GM10266 (cell line): Measurements from ENCODE around the gene URM1.
"Not testable (repeated sequence)": the region's sequence is repeated elsewhere in the genome, so short reads cannot be mapped to it uniquely, and the experiment has no call there.

Experiments used
- DNase-seq: peaks from one replicate; pipeline ENCODE4 v3.0.0; 2012; ENCODE audit errors: extremely low spot score
- TF ChIP-seq, protein P1 (sequence below): IDR thresholded peaks from 2 replicates; pipeline ENCODE4 v1.5.1; 2012; ENCODE audit warnings: mild to moderate bottlenecking, low read depth; ENCODE audit not compliant: control insufficient read depth, insufficient read depth; ENCODE audit errors: missing control alignments

Gene URM1

GRCh38 chr9:128419061-128419925 is 48.1 kb downstream of the URM1 start:
- TF ChIP-seq, protein P1, sequence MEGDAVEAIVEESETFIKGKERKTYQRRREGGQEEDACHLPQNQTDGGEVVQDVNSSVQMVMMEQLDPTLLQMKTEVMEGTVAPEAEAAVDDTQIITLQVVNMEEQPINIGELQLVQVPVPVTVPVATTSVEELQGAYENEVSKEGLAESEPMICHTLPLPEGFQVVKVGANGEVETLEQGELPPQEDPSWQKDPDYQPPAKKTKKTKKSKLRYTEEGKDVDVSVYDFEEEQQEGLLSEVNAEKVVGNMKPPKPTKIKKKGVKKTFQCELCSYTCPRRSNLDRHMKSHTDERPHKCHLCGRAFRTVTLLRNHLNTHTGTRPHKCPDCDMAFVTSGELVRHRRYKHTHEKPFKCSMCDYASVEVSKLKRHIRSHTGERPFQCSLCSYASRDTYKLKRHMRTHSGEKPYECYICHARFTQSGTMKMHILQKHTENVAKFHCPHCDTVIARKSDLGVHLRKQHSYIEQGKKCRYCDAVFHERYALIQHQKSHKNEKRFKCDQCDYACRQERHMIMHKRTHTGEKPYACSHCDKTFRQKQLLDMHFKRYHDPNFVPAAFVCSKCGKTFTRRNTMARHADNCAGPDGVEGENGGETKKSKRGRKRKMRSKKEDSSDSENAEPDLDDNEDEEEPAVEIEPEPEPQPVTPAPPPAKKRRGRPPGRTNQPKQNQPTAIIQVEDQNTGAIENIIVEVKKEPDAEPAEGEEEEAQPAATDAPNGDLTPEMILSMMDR, result no peak
- DNase-seq, result no peak

DNA sequence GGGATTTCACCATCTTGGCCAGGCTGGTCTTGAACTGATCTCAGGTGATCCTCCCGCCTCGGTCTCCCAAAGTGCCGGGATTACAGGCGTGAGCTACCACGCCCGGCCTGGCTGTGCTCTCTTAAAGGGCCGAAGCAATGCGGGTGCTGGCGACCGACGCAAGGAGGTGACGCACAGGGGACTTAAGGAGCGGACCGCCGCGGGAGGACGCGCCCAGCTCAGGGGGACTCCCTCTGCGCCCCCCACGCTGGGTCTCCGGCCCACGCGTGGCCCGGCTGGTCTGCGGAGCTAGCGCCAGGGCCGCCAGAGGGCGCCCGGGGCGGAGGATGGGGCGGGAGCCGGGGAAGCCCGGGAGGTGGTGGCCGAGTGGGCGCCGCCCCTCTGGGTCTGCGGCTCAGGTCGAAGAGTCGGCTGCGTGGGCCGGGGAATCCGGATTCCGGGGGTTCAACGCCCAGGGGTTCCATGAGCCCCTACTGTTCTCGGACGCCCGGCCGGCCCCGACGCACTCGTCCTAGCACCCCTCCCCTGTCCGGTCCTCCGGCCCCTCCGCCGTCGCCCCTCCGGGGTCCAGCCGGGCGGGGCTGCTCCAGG is 49.0 kb downstream of the URM1 start:
- peak; percentile 95 for DNase-seq

GRCh38 chr9:128420651-128421481 is 49.7 kb downstream of the URM1 start, which contains the start of gene CERCAM:
Gene CERCAM (plus strand): TSS chr9:128420857. CDS start chr9:128420878, 21 bp downstream.
- TF ChIP-seq, protein P1, result peak; percentile 0
- peak; percentile 94 for DNase-seq

More for the DNA sequence above, 49.0 kb downstream of the URM1 start:
- TF ChIP-seq, protein P1, result peak; percentile 94

- DNase-seq, result no peak
- TF ChIP-seq, protein P1, result no peak
Observed at GRCh38 chr9:128421482-128421996, 50.4 kb downstream of the URM1 start.

DNA sequence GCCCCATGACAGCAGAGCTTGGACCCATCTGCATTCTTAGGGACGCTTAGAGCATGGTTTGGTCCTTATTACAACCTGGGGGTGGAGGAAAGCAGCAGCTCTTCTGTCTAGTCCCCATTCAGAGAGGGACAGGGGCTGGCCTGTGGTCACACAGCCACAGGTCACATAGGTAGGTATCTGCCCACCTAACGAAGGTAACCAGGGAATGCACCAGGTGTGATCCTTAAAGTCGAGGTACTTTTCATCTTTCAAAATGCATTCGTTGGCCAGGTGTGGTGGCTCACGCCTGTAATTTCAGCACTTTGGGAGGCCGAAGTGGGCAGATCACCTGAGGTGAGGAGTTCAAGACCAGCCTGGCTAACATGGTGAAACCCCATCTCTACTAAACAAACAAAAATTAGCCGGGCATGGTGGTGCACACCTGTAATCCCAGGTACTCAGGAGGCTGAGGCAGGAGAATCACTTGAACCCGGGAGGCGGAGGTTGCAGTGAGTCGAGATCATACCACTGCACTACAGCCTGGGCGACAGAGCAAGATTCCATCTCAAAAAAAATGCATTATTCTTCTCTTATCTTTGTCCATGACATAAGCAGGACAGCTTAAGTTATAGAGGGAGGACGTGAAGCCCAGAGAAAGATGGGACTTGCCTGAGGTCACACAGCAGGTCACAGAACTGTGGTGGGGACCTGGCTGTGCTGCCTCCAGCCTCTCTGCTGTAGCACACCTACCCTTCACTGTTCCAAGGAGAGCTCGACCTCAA is 51.0 kb downstream of the URM1 start:
- not testable (repeated sequence) for DNase-seq

GRCh38 chr9:128422783-128423150 is 51.6 kb downstream of the URM1 start:
- no peak for DNase-seq
- TF ChIP-seq, protein P1, result no peak

- not testable (repeated sequence) for DNase-seq
Observed at GRCh38 chr9:128423356-128423755, 52.2 kb downstream of the URM1 start.
